ENCODE measurements around the gene KCTD6. TPM values are rescaled to one million over a fixed set of nuclear protein-coding genes. Genes with fewer than 3 reads are reported as not detected.

Gene KCTD6
- total and polyA plus RNA-seq, 2 of the 8 experiments (the other 6 are each of a cell fraction or from before 2014, with no cell fraction given) = 17.4 to 21.4 TPM

DNA sequence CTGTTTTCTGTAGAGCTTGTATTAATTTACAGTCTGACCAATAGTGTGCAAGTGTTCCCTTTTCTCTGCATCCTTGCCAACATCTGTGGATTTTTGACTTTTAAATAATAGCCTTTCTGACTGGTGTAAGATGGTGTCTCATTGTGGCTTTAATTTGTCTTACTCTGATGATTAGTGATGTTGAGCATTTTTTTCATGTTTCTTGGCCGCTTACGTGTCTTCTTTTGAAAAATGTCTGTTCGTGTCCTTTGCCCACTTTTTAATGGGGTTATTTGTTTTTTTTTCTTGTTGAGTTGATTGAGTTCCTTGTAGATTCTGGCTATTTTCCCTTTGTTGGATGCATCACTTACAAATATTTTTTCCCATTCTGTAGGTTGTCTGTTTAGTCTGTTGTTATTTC lies 52.6 kb downstream of the KCTD6 start:
- H2AK5ac ChIP-seq (ENCODE audit: low read depth, low read length) = no peak overlapping the region
- H3K18ac ChIP-seq (ENCODE audit: extremely low read depth, low read length) = no peak overlapping the region
- H3K27ac ChIP-seq (ENCODE audit: low read depth, low read length) = no peak overlapping the region
- no peak overlapping the region for H2BK12ac ChIP-seq (ENCODE audit: low read depth, low read length)
- no peak overlapping the region for H2AFZ ChIP-seq (ENCODE audit: low read length)
- TF ChIP-seq KDM1A (IDR thresholded peaks at IDR 0.05; ENCODE audit: borderline replicate concordance, low read length) = no peak
- no peak for TF ChIP-seq EGR1 (IDR thresholded peaks at IDR 0.05; ENCODE audit: borderline replicate concordance, low read depth, low read length)
- TF ChIP-seq RAD21 (IDR thresholded peaks at IDR 0.05 in 1 of 2, conservative IDR thresholded peaks at IDR 0.05 in 1 of 2; ENCODE audit: low read depth in 2 of 2, low read length in 2 of 2) = no peak
- no peak for TF ChIP-seq EP300 (IDR thresholded peaks at IDR 0.05; ENCODE audit: borderline replicate concordance in 1 of 2, low read depth in 2 of 2, low read length in 2 of 2)
- TF ChIP-seq TAF7 (optimal IDR thresholded peaks at IDR 0.05; ENCODE audit: borderline replicate concordance, low read depth, low read length) = no peak
- no peak for TF ChIP-seq CTBP2 (IDR thresholded peaks at IDR 0.05; ENCODE audit: borderline replicate concordance, insufficient read depth, insufficient read length, low read length)
- no peak for TF ChIP-seq CBX5 (IDR thresholded peaks at IDR 0.05; ENCODE audit: low read depth, low read length)
- no peaks in the 10 kb centered on the region for H3K79me1 ChIP-seq (ENCODE audit: low read depth, low read length)
- H2BK5ac ChIP-seq (ENCODE audit: low read depth, low read length) = no peak overlapping the region
- H3K4me2 ChIP-seq (ENCODE audit: insufficient read depth in 1 of 2, low read depth in 2 of 2, low read length in 2 of 2) = no peak overlapping the region
- no peaks in the 10 kb centered on the region for H3K23me2 ChIP-seq (ENCODE audit: low read depth, low read length)
- POLR2A ChIA-PET (ENCODE audit: partially characterized antibody) = no interaction called here
- H3K27me3 ChIP-seq (replicated peaks in 1 of 4; ENCODE audit: control insufficient read depth in 3 of 4, extremely low read depth in 1 of 4, insufficient read depth in 3 of 4, low read length in 3 of 4) = no peaks in the 10 kb centered on the region
- H3K56ac ChIP-seq (replicated peaks; ENCODE audit: insufficient read length, low read depth, low read length) = no peak overlapping the region
- no peaks in the 10 kb centered on the region for H3K79me2 ChIP-seq (ENCODE audit: control insufficient read depth in 1 of 2, insufficient read depth in 2 of 2, low read length in 2 of 2)
- no peak overlapping the region for H3K4ac ChIP-seq (replicated peaks; ENCODE audit: insufficient read length, low read depth, low read length)
- FAIRE-seq (no peak), DNase-seq (ENCODE audit: low read depth in 1 of 2, low spot score in 2 of 2) (no peak)
- 95% methylated on average over 3 of the region's 3 CpGs; no CpG with 5 or more reads in 1 of the 2 experiments for WGBS, 2 experiments (ENCODE audit: extremely low coverage in 1 of 2, insufficient coverage in 1 of 2, insufficient read length in 1 of 2, insufficient replicate concordance in 2 of 2, low coverage in 1 of 2, low lambda C conversion rate in 2 of 2, missing lambda C conversion rate in 1 of 2)
- no peak overlapping the region for H2BK15ac ChIP-seq (ENCODE audit: low read length)
- H4K5ac ChIP-seq (ENCODE audit: insufficient read length, low read depth, low read length) = no peak overlapping the region
- no peaks in the 10 kb centered on the region for H3K9me3 ChIP-seq (ENCODE audit: insufficient read depth in 2 of 2, low read depth in 1 of 2, low read length in 1 of 2)
- no peak overlapping the region for H3K9ac ChIP-seq (replicated peaks in 1 of 4; ENCODE audit: extremely low read depth in 1 of 4, low read depth in 3 of 4, low read length in 3 of 4)
- no peaks in the 10 kb centered on the region for H3K36me3 ChIP-seq (ENCODE audit: control insufficient read depth in 2 of 4, insufficient read depth in 4 of 4, low read length in 3 of 4)
- H4K20me1 ChIP-seq (replicated peaks in 1 of 2; ENCODE audit: control insufficient read depth in 1 of 2, insufficient read depth in 2 of 2, low read length in 2 of 2) = no peaks in the 10 kb centered on the region
- H2BK20ac ChIP-seq (ENCODE audit: low read length) = no peak overlapping the region
- no peak overlapping the region for H2BK120ac ChIP-seq (replicated peaks; ENCODE audit: low read depth, low read length)
- no peaks in the 10 kb centered on the region for H3K4me1 ChIP-seq (replicated peaks in 1 of 4; ENCODE audit: control insufficient read depth in 3 of 4, insufficient read depth in 4 of 4, low read length in 3 of 4)
- H3K14ac ChIP-seq (ENCODE audit: insufficient read length) = no peak overlapping the region
- CTCF ChIA-PET (ENCODE audit: partially characterized antibody) = interaction anchor here (0.7 to 1.1 kb wide), 3 partner anchors 13 to 91 kb away, joined by 3 read pairs; no protein-coding TSS in a partner anchor
- H4K8ac ChIP-seq (ENCODE audit: extremely low read depth, insufficient read depth, low read length) = no peak overlapping the region
- H3K4me3 ChIP-seq (ENCODE audit: extremely low read depth in 1 of 4, insufficient read depth in 2 of 4, low read depth in 3 of 4, low read length in 4 of 4) = no peak overlapping the region
- H4K91ac ChIP-seq (replicated peaks; ENCODE audit: insufficient read length, low read length) = no peak overlapping the region
- H3K23ac ChIP-seq (ENCODE audit: insufficient read length) = no peak overlapping the region
